OCI-LY3 (cell line): Measurements from ENCODE around the gene MMP14.

Experiments used
- CTCF ChIP-seq: fragments of 200-600, 300-600 bp; sonication (generic); IDR thresholded peaks from 2 replicates; pipeline ENCODE4 v1.5.1; 2014; ENCODE audit warnings: antibody characterized with exemption, low read length, low read depth
- EZH2phosphoT487 ChIP-seq: fragments of 200-600 bp; shearing (Covaris generic); IDR thresholded peaks from 2 replicates; pipeline ENCODE4 v1.6.1; 2018; ENCODE audit warnings: antibody characterized with exemption, mixed run types, low read depth

DNA sequence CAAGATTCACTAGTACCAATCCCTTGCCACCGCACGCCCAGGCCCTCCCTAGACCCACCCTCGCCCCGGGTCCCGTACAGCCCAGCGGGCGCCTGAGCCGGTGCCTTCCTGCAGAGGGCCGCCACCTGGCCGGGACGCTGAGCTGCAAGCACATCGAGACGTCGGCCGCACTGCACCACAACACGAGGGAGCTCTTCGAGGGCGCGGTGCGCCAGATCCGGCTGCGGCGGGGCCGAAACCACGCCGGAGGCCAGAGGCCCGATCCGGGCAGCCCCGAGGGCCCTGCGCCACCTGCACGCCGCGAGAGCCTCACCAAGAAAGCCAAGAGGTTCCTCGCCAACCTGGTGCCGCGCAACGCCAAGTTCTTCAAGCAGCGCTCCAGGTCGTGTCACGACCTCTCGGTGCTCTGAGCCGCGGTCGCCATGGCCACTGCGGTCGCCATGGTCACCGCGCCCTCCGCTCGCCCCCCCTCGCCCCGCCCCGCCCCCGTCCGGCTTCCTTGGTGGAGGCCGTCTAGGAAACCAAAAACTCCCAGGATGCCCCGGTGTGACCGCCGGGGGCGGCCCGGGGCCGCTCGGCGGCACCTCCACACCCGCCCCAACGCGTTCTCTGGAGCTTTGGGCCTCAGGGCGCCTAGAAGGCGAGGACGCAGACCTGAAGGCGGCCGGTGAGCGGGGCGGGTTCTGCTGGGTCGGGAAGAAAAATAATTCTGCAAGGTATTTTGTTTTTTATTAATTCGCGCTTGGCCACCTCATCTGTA lies 50.3 kb downstream of the MMP14 start:
- TF ChIP-seq CTCF (no peak), EZH2phosphoT487 (no peak)
